ENCODE measurements around the gene GMEB1. TPM values are rescaled to one million over a fixed set of nuclear protein-coding genes. Genes with fewer than 3 reads are reported as not detected.

Gene GMEB1
- total and polyA plus RNA-seq, 2 experiments from 2014 or later, result 7.6 to 9.2 TPM

DNA sequence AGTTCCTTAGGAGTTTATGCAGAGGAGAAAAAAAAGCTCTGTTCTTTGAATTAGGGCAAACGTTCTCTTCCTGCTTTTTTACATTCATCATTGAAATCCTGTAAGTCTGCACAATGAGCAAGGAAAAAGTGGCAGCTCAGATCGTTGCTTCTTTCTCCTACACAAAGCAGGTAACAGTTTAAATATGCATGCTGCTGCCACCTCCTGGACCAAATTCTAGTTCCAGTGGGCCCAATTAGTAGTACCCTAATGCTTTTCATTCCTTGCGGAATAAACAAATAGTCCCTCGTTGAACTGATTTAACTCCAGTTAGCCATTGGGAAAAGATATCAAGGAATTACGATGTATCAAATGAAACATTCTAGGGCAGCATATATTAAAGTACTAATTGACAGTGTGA, 88.3 kb downstream of the GMEB1 start:
- TF ChIP-seq, protein P1, sequence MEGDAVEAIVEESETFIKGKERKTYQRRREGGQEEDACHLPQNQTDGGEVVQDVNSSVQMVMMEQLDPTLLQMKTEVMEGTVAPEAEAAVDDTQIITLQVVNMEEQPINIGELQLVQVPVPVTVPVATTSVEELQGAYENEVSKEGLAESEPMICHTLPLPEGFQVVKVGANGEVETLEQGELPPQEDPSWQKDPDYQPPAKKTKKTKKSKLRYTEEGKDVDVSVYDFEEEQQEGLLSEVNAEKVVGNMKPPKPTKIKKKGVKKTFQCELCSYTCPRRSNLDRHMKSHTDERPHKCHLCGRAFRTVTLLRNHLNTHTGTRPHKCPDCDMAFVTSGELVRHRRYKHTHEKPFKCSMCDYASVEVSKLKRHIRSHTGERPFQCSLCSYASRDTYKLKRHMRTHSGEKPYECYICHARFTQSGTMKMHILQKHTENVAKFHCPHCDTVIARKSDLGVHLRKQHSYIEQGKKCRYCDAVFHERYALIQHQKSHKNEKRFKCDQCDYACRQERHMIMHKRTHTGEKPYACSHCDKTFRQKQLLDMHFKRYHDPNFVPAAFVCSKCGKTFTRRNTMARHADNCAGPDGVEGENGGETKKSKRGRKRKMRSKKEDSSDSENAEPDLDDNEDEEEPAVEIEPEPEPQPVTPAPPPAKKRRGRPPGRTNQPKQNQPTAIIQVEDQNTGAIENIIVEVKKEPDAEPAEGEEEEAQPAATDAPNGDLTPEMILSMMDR (IDR thresholded peaks at IDR 0.05; ENCODE audit: poor library complexity), result peak; percentile 23
- TF ChIP-seq EZH2 (IDR thresholded peaks at IDR 0.05; ENCODE audit: borderline replicate concordance) (no peak), EZH2phosphoT487 (IDR thresholded peaks at IDR 0.05; ENCODE audit: low read depth, severe bottlenecking, unreplicated experiment) (no peak)
- Histone ChIP-seq H3K9me3 (ENCODE audit: low read depth) (no peaks in the 10 kb centered on the region), H2AFZ (no peak overlapping the region), H3K36me3 (replicated peaks; ENCODE audit: insufficient read depth, low read depth) (no peaks in the 10 kb centered on the region), H3K4me2 (peak overlapping the region; percentile 59), H3K4me3 (no peak overlapping the region), H3K27me3 (no peaks in the 10 kb centered on the region), H3K27ac (no peak overlapping the region), H3K9me2 (replicated peaks; ENCODE audit: insufficient read depth) (no peaks in the 10 kb centered on the region), H3K79me2 (peaks cover 100% of the 10 kb centered on the region), H4K20me1 (ENCODE audit: insufficient read depth, poor library complexity, severe bottlenecking) (peaks cover 100% of the 10 kb centered on the region), H3K4me1 (ENCODE audit: insufficient read depth) (peaks cover 27% of the 10 kb centered on the region)
- DNase-seq (ENCODE audit: low spot score), result no peak
- WGBS (ENCODE audit: low lambda C conversion rate, missing lambda C conversion rate), result 66% methylated on average over 5 of the region's 5 CpGs

DNA sequence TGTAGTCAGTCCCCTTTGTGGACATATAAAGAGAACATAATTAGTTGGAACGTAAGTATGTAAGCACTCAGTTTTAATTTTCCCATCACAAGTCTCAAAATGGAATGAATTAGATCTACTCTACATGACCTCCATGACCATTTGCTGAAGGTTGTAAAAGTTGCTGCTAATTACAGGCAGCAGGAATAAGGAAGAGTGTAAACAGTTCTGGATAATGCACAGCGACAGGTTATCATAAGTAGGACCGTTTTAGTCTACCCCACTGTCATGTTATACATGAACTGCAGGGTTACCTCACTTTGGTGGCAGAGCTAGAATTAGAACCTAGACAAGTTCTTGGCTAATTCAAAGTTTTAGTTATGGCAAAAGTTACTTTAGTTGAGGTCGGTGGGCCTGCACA, 89.8 kb downstream of the GMEB1 start:
- no peaks in the 10 kb centered on the region for H3K27me3 ChIP-seq
- no peak overlapping the region for H3K27ac ChIP-seq
- H3K9me3 ChIP-seq (ENCODE audit: low read depth), result no peaks in the 10 kb centered on the region
- H4K20me1 ChIP-seq (ENCODE audit: insufficient read depth, poor library complexity, severe bottlenecking), result peaks cover 98% of the 10 kb centered on the region
- TF ChIP-seq EZH2 (IDR thresholded peaks at IDR 0.05; ENCODE audit: borderline replicate concordance) (no peak), EZH2phosphoT487 (IDR thresholded peaks at IDR 0.05; ENCODE audit: low read depth, severe bottlenecking, unreplicated experiment) (no peak)
- TF ChIP-seq, protein P1 (IDR thresholded peaks at IDR 0.05; ENCODE audit: poor library complexity), result no peak
- 72% methylated on average over 4 of the region's 4 CpGs for WGBS (ENCODE audit: low lambda C conversion rate, missing lambda C conversion rate)
- no peak overlapping the region for H2AFZ ChIP-seq
- H3K36me3 ChIP-seq (replicated peaks; ENCODE audit: insufficient read depth, low read depth), result no peaks in the 10 kb centered on the region
- no peaks in the 10 kb centered on the region for H3K9me2 ChIP-seq (replicated peaks; ENCODE audit: insufficient read depth)
- H3K4me2 ChIP-seq, result no peak overlapping the region
- DNase-seq (ENCODE audit: low spot score), result no peak
- peaks cover 26% of the 10 kb centered on the region for H3K4me1 ChIP-seq (ENCODE audit: insufficient read depth)
- H3K79me2 ChIP-seq, result peaks cover 100% of the 10 kb centered on the region
- no peak overlapping the region for H3K4me3 ChIP-seq

DNA sequence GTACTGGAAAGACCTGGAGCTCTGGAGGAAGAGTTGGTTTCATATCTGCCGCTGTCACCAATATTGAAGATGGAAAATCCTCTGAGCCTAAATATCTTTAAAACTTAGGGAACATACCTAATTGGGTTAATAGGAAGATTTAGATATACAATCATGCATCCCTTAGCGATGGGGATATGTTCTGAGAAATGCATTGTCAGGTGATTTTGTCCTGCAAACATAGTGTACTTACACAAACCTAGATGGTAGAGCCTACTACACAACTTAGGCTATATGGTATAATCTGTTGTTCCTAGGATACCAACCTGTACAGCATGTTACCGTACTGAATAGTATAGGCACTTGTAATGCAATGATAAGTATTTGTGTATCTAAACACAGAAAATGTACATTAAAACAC, 90.7 kb downstream of the GMEB1 start:
- no peaks in the 10 kb centered on the region for H3K9me2 ChIP-seq (replicated peaks; ENCODE audit: insufficient read depth)
- H2AFZ ChIP-seq, result no peak overlapping the region
- peaks cover 26% of the 10 kb centered on the region for H3K4me1 ChIP-seq (ENCODE audit: insufficient read depth)
- DNase-seq (ENCODE audit: low spot score), result no peak
- no peaks in the 10 kb centered on the region for H3K36me3 ChIP-seq (replicated peaks; ENCODE audit: insufficient read depth, low read depth)
- no peaks in the 10 kb centered on the region for H3K27me3 ChIP-seq
- no peak overlapping the region for H3K4me2 ChIP-seq
- TF ChIP-seq EZH2phosphoT487 (IDR thresholded peaks at IDR 0.05; ENCODE audit: low read depth, severe bottlenecking, unreplicated experiment), result no peak
- TF ChIP-seq, protein P1 (IDR thresholded peaks at IDR 0.05; ENCODE audit: poor library complexity), result no peak
- no peak for TF ChIP-seq EZH2 (IDR thresholded peaks at IDR 0.05; ENCODE audit: borderline replicate concordance)
- H3K79me2 ChIP-seq, result peaks cover 100% of the 10 kb centered on the region
- H4K20me1 ChIP-seq (ENCODE audit: insufficient read depth, poor library complexity, severe bottlenecking), result peaks cover 97% of the 10 kb centered on the region
- WGBS (ENCODE audit: low lambda C conversion rate, missing lambda C conversion rate), result 94% methylated on average over 3 of the region's 3 CpGs
- H3K4me3 ChIP-seq, result no peak overlapping the region
- no peaks in the 10 kb centered on the region for H3K9me3 ChIP-seq (ENCODE audit: low read depth)
- H3K27ac ChIP-seq, result no peak overlapping the region

DNA sequence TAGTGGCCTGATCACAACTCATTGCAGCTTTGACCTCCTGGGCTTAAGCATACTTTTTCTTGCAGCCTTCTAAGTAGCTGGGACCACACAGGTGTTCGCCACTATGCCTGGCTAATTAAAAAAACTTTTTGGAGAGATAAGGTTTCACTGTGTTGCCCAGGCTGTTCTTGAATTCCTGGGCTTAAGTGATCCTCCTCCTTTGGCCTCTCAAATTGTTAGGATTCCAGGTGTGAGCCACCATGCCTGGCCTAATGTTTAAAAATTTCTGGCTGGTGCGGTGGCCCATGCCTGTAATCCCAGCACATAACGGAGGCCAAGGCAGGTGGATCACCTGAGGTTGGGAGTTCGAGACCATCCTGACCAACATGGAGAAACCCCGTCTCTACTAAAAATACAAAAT, 92.6 kb downstream of the GMEB1 start:
- Histone ChIP-seq H3K4me3 (no peak overlapping the region), H3K4me1 (ENCODE audit: insufficient read depth) (peaks cover 8% of the 10 kb centered on the region), H3K79me2 (peaks cover 100% of the 10 kb centered on the region), H3K9me2 (replicated peaks; ENCODE audit: insufficient read depth) (no peaks in the 10 kb centered on the region), H4K20me1 (ENCODE audit: insufficient read depth, poor library complexity, severe bottlenecking) (peaks cover 95% of the 10 kb centered on the region), H3K27me3 (no peaks in the 10 kb centered on the region), H3K9me3 (ENCODE audit: low read depth) (no peaks in the 10 kb centered on the region), H3K27ac (no peak overlapping the region), H3K36me3 (replicated peaks; ENCODE audit: insufficient read depth, low read depth) (no peaks in the 10 kb centered on the region), H2AFZ (no peak overlapping the region), H3K4me2 (no peak overlapping the region)
- DNase-seq (ENCODE audit: low spot score), result no peak
- WGBS (ENCODE audit: low lambda C conversion rate, missing lambda C conversion rate), result 91% methylated on average over 5 of the region's 5 CpGs
- TF ChIP-seq, protein P1 (IDR thresholded peaks at IDR 0.05; ENCODE audit: poor library complexity), result no peak
- TF ChIP-seq EZH2phosphoT487 (IDR thresholded peaks at IDR 0.05; ENCODE audit: low read depth, severe bottlenecking, unreplicated experiment) (no peak), EZH2 (IDR thresholded peaks at IDR 0.05; ENCODE audit: borderline replicate concordance) (no peak)

All from hepatocyte (in vitro differentiated cells).